ENCODE measurements around the gene APOA4. TPM values are rescaled to one million over a fixed set of nuclear protein-coding genes. Genes with fewer than 3 reads are reported as not detected.

Gene APOA4
- total and polyA plus RNA-seq, 2 of the 13 experiments (the other 11 are each of a cell fraction or from before 2014, with no cell fraction given) = 3.8 to 7.2 TPM

DNA sequence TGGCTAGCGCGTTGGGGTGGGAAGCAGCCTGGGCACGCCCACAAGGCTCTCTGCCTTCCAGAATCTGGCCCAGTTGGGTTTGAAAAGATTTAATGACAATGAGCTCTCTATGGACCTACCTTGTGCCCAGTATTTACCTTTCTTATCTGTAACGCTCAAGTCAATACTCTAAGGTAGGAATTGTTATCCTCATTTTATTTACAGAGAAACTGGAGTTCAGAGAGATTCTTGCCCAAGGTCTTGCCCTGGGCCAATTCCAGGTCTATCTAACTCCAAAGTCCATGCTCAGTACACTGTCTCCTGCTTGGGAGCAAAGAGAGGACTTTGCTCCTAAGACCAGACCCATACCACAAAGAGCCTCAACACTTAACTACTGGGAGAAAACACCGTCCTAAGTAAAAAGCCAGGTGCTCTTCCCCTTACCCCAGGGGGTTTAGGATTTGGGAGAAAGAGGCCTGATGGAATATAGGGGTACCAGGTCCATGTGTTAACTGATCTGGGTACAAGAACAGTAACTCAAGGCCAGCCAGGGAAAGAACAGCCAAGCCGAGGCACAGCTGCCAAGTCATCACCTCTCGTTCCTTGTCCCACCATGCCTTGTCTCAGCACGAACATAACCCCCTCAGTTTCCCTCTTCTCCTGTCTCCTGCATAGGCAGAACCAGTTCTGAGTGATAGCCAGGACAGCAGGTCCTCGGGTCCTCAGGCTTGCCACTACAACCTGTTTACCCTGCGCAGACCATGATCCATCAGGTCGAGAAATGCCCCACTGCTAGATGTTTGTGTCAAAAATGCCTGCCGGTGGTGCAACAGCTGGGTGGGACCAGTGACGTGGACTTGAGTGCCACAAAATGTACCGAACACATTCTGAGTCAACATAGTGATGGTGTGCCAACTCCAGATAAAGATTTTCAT, 14.6 kb downstream of the APOA4 start (continued):
- no peak for TF ChIP-seq U2AF1 (optimal IDR thresholded peaks at IDR 0.05; ENCODE audit: low read depth, low read length)
- no peak for TF ChIP-seq HOXA7 (CRISPR knock-in tag; IDR thresholded peaks at IDR 0.05)
- no peak for TF ChIP-seq CBX2 (IDR thresholded peaks at IDR 0.05; ENCODE audit: low read depth, low read length)
- no peak for TF ChIP-seq CBX2 (CRISPR knock-in tag; IDR thresholded peaks at IDR 0.05; ENCODE audit: low read depth)
- no peak for TF ChIP-seq ZNF577 (CRISPR knock-in tag; IDR thresholded peaks at IDR 0.05; ENCODE audit: borderline replicate concordance, low read depth)
- TF ChIP-seq, protein P1, sequence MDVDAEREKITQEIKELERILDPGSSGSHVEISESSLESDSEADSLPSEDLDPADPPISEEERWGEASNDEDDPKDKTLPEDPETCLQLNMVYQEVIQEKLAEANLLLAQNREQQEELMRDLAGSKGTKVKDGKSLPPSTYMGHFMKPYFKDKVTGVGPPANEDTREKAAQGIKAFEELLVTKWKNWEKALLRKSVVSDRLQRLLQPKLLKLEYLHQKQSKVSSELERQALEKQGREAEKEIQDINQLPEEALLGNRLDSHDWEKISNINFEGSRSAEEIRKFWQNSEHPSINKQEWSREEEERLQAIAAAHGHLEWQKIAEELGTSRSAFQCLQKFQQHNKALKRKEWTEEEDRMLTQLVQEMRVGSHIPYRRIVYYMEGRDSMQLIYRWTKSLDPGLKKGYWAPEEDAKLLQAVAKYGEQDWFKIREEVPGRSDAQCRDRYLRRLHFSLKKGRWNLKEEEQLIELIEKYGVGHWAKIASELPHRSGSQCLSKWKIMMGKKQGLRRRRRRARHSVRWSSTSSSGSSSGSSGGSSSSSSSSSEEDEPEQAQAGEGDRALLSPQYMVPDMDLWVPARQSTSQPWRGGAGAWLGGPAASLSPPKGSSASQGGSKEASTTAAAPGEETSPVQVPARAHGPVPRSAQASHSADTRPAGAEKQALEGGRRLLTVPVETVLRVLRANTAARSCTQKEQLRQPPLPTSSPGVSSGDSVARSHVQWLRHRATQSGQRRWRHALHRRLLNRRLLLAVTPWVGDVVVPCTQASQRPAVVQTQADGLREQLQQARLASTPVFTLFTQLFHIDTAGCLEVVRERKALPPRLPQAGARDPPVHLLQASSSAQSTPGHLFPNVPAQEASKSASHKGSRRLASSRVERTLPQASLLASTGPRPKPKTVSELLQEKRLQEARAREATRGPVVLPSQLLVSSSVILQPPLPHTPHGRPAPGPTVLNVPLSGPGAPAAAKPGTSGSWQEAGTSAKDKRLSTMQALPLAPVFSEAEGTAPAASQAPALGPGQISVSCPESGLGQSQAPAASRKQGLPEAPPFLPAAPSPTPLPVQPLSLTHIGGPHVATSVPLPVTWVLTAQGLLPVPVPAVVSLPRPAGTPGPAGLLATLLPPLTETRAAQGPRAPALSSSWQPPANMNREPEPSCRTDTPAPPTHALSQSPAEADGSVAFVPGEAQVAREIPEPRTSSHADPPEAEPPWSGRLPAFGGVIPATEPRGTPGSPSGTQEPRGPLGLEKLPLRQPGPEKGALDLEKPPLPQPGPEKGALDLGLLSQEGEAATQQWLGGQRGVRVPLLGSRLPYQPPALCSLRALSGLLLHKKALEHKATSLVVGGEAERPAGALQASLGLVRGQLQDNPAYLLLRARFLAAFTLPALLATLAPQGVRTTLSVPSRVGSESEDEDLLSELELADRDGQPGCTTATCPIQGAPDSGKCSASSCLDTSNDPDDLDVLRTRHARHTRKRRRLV (CRISPR knock-in tag; IDR thresholded peaks at IDR 0.05) = no peak
- TF ChIP-seq ARNT (IDR thresholded peaks at IDR 0.05) = no peak
- TF ChIP-seq CREM (IDR thresholded peaks at IDR 0.05) = peak; percentile 94
- TF ChIP-seq CREM (CRISPR knock-in tag; IDR thresholded peaks at IDR 0.05) = no peak
- 0 out of 2 replicates have a peak, but pooled peaks have one; percentile 72 for TF ChIP-seq SSRP1 (CRISPR knock-in tag; IDR thresholded peaks at IDR 0.05)
- TF ChIP-seq ZFP82 (CRISPR knock-in tag; IDR thresholded peaks at IDR 0.05; ENCODE audit: borderline replicate concordance) = no peak
- TF ChIP-seq ZNF251 (CRISPR knock-in tag; IDR thresholded peaks at IDR 0.05) = no peak
- TF ChIP-seq, protein P2, sequence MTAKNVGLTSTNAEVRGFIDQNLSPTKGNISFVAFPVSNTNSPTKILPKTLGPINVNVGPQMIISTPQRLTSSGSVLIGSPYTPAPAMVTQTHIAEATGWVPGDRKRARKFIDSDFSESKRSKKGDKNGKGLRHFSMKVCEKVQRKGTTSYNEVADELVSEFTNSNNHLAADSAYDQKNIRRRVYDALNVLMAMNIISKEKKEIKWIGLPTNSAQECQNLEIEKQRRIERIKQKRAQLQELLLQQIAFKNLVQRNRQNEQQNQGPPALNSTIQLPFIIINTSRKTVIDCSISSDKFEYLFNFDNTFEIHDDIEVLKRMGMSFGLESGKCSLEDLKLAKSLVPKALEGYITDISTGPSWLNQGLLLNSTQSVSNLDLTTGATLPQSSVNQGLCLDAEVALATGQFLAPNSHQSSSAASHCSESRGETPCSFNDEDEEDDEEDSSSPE (CRISPR knock-in tag; IDR thresholded peaks at IDR 0.05) = no peak
- peak; percentile 65 for TF ChIP-seq POGZ (CRISPR knock-in tag; IDR thresholded peaks at IDR 0.05)
- no peak for TF ChIP-seq EZH2 (conservative IDR thresholded peaks at IDR 0.05; ENCODE audit: low read depth, low read length)
- TF ChIP-seq, protein P3, sequence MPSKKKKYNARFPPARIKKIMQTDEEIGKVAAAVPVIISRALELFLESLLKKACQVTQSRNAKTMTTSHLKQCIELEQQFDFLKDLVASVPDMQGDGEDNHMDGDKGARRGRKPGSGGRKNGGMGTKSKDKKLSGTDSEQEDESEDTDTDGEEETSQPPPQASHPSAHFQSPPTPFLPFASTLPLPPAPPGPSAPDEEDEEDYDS (CRISPR knock-in tag; IDR thresholded peaks at IDR 0.05) = peak; percentile 35; the same call in 1 of the 2 replicates
- peak; percentile 93 for TF ChIP-seq FOXO1 (CRISPR knock-in tag; IDR thresholded peaks at IDR 0.05)
- peak; percentile 89 for TF ChIP-seq HMG20B (CRISPR knock-in tag; conservative IDR thresholded peaks at IDR 0.05)
- TF ChIP-seq, protein P4, sequence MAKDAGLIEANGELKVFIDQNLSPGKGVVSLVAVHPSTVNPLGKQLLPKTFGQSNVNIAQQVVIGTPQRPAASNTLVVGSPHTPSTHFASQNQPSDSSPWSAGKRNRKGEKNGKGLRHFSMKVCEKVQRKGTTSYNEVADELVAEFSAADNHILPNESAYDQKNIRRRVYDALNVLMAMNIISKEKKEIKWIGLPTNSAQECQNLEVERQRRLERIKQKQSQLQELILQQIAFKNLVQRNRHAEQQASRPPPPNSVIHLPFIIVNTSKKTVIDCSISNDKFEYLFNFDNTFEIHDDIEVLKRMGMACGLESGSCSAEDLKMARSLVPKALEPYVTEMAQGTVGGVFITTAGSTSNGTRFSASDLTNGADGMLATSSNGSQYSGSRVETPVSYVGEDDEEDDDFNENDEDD (CRISPR knock-in tag; IDR thresholded peaks at IDR 0.05; ENCODE audit: borderline replicate concordance) = peak; percentile 14; the same call in 1 of the 2 replicates
- peak; percentile 93 for TF ChIP-seq PITX1 (CRISPR knock-in tag; IDR thresholded peaks at IDR 0.05)
- TF ChIP-seq HDAC6 (IDR thresholded peaks at IDR 0.05; ENCODE audit: low read depth, low read length) = no peak
- TF ChIP-seq ZNF143 (CRISPR knock-in tag; IDR thresholded peaks at IDR 0.05) = peak; percentile 24; the same call in 1 of the 2 replicates

Data from HepG2 (cell line).